GM18517 (cell line): ENCODE data around the gene KCNT2.
"Not testable (repeated sequence)": the region's sequence is repeated elsewhere in the genome, so short reads cannot be mapped to it uniquely, and the experiment has no call there.

Experiments used
- ATAC-seq: cut with Tn5 transposase; IDR thresholded peaks from one replicate; pipeline ENCODE4 v1.9.1; 2021; ENCODE audit warnings: mild to moderate bottlenecking, moderate library complexity; ENCODE audit not compliant: unreplicated experiment

The KCNT2 gene

DNA sequence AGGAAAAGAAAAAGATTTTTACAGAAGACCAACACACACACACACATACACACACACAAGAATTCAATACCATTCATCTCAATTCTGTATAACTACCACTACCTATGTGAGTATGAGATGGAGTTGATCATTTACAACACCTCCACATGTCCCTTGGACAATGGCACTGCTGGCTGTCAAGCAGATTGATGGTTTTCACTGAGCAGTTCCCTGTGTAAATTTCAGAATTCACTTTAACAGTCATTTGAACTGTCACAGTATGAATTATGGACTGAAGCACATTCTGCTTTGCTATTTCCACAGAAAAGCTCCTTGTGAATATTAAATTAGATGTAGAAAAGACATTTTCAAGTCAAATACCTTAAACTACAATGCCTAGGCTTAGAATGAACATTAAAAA is 14.3 kb downstream of the KCNT2 start:
- ATAC-seq: no peak

DNA sequence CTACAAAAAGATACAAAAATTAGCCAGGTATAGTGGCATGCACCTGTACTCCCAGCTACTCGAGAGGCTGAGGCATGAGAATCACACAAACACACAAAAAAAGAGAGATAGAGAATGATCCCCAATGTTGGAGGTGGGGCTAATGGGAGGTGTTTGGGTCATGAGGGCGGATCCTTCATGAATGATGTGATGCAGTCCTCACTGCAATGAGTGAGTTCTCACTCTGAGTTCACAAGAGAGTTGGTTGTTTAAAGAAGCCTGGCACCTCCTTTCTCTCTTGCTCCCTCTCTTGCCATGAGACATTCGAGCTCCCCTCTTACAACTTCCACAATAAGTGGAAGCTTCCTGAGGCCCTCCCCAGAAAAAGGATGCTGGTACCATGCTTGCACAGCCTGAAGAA is 17.3 kb downstream of the KCNT2 start:
- ATAC-seq: no peak

DNA sequence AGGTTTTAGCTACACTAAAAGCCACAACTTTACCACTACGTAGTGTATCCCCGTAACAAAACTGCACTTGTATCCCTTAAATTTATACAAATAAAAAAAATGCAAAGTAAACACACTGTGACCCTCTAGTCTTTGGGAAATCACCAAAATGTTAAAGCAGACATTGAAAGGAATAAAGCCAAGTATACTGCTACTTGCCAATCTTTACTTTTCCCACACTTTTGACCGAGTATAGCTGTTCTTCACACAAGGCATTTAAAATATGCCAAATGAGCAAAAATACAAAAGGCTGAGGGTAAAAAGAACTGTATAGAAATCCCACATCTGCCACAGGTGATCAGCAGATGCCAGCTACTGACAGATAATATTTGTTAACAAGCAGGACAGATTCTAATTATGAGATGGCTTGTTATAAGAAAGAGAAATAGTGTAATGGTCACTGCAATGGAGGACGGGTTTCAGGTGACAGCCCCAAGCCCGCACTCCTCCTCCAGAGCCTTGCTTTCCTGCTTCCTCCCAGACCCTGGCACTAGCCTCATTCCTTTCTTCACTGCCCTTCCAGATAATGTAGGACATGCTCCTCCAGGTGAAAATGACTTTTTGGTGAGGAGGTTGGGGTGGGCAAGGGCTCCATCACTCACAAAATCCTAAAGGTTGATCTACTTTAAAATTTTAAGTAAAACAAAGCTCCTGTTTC is 18.1 kb downstream of the KCNT2 start:
- ATAC-seq: no peak

DNA sequence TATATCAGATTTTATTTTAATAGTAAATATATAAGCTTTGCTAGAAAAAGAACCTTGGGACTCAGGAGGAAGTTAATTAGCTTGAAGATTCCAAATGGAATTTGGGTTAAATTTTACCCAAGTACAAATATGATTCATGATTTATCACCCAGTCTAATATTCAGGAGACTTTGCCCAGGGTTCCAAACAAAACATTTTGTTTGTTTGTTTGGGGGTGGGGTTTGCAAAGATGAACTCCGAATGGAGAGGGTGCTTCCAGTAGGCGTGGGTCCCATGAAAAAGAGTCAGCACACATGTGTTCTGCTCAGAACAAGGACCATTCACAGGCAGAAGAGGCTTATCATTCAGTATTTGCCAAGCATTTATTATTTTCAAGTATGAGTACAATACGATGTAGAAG is 23.5 kb downstream of the KCNT2 start:
- ATAC-seq: no peak

DNA sequence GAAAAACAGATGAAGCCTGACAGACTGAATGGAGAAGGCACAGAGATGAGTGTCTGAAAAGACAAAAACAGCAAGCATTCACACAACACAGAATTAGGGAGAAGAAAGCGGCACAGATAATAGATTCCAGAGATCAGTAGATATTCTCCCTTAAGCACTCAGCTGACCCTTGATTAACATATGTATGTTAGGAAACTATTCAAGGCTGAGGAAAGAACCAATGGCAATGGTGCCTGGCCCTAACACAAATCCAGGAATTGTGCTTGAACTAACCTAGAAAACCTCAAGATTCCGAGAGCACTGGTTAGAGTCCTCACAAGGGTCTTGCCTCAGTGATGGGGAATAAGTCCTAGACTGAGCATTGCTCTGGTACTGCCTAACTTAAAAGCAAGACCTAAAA is 30.9 kb downstream of the KCNT2 start:
- no peak for ATAC-seq

DNA sequence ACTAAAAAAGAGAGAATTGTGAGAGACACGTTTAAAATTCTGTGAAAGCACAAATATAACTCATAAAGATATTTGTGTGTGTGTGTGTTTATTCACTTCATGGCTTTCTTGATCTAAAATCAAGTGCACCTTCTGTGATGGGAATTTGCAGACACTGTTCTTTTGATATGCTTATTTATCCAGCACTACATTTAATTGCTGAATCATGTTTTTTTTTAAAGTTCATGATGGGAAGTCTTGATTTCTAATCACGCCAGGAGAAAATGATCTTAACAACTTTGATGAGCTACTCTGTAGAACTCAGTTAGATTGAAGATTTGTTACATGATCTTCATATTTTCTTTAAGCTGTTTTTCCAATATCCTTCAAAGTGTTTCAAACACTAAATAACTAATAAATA is 35.0 kb downstream of the KCNT2 start:
- no peak for ATAC-seq

DNA sequence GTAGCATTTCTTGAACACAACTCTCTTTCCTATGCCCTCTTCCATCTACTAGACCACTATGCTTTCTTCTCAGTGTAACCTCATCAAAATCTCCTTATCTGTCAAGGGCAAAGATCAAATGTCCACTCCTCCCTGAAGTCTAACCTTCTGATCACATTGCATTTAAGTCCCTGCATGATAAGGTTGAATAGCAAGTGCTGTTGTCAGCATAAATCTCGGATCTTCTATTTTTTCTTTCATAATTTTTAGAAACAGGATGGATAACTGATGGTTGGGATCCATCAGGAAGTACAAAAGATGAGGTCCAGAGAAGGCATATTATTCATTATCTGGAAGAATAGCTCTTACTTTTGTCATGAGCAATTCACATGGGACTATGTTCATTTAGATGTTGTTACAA is 41.0 kb downstream of the KCNT2 start:
- ATAC-seq: no peak

DNA sequence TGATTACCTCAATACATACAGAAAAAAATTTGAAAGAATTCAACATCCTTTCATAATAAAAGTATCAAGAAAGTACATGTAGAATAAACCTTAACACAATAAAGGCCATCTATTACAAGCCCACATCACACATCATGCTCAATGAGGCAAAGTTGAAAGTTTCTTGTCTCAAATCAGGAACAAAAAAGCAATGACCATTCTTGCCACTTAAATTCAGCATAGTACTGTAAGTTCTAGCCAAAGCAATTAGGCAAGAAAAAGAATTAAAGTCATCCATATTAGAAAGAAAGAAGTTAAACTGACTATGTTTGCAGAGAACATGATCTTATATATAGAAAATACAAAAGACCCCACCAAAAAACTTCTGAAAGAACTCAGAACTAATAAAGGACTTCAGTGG is 44.5 kb downstream of the KCNT2 start:
- no peak for ATAC-seq

DNA sequence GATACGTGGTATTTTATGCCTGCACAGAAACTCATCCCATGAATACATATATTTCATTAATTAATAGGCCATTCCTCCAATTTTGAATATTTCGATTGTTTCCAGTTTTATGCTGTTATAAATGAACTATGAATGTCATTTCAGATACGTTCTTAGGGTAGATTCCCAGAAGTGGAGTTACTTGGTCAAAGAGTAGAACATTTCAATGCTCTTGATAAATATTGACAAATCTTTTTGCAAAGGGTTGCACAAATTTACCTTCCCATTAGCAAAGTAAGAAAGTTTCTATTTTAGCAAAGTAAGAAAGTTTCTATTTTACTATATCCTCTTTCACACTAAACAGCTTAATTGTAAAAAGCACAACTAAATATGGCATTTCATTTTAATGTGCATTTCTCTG is 48.9 kb downstream of the KCNT2 start:
- no peak for ATAC-seq

DNA sequence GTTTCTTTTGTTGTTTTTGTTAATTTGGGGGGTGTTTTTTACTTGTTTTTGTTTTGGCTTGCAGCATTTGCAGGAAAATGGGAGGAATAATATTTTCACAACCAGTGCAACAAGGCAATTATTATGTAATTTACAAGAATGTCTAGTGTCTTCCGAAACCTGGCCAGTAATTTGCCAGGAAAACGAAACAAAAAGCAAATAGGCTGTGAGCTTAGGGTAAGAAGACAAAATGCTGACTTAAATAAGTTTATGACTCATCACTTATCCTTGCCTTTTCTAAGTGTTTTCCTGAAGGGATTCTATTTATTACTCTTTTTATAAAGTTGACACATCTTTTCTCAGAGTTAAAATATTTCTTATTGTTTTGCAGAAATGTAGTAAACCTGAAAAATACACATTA is 49.8 kb downstream of the KCNT2 start:
- ATAC-seq: no peak

DNA sequence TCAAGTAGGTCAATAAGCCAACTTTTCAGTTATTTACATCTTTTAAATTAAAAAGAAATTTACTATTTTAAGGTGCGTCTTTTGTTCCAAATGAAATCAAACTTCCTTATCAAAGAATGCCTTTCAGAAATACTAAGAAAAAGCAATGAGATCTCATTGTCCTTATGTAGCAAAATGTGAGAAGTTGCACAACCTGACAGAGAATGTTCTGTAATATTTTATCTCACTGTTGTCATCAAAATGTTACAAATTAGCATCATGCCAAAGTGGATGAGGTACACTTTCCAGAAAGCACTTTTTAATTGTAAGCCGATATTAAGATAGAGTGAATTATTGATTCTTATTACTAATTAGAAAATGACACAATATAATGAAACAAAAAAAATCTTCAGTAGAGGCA is 50.4 kb downstream of the KCNT2 start:
- ATAC-seq: no peak

DNA sequence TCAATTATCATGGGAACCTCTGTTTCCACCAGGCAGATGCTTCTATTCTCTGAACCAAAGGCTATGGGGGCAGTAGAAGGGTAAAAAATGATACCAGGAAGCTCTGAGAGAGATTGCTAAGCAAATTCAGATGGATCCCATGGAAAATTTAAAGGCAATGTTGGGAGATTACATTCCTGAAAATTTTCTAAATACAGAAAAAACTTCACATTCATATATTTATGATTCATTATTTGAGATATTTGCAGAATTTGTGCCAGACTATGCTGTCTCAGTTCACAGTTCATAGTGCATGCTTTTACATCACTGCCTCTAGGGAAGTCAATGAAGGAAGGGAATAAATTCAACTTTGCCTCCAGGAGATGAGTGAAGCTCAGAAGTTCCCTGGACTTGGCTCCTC is 57.5 kb downstream of the KCNT2 start:
- ATAC-seq: no peak

DNA sequence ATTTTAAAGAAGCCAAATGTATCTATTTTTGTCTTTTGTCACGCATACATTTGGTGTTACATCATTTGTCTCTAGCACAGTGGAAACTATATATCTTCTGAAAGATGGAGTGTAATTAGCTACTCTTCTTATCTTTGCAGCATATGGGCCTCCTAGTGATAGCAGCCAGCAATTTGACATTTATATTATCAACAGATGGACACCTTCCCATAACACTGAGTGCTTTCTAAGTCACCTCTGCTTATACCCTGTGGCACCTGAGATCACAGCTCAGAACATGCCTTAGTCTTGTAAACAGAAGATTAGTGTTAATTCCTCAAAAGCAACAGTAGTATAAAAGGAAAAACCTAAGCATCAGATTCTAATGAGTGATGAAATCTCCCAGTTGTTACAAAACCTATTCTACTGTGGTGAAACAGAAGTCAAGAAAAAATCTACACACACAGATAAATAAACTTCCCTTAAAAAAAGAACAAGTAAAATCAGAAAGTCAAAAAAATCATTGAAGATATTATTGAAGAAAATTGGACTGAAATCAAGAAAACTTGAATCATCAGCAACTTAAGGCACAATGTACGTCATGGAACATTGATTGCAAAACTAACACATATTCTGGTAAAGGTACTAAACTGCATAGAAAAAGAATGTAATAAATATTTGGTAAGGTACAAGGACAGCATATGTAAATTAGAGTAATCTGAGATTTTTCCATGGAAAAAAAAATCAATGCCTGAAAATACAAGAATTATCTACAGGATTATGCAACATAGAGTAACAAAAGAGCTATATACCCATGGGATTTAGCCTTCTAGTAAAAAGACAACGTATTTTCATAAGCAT is 61.7 kb downstream of the KCNT2 start:
- ATAC-seq: no peak

DNA sequence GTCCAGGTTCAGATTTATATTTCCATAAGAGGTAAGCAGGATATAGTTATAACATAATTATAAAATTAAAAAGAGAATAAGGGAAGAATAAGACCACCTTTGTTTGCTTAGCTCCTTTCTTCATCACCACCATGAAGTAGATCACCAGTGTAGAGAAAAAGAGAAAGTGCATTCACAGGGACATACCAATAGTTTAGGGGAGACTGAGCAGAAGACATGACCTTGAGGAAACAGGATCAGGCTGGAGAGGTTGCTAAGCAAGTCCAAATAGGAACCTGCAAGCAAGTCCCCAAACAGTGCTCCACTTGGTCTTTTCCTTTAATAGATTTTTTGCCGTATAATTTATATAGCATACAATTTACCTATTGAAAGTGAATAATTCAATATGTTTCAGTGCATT is 63.0 kb downstream of the KCNT2 start:
- ATAC-seq: no peak

DNA sequence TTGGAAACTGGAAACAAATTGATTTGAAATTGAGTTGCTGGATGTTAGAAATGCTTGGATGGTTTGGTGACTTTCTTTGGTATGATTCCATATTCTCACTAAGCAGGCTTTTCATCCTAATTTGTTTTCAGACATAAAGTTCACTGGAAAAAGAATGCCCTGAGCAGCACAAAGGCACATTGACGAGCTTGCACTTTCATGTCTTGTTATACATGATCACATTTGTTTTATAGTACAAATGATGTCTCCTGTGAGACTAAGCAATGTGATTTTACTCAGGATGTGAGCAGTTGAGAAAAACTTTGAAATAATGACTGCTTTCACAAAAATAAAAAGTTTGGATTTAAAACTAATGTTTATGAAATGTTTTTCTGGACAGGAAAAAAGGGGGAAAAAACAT is 63.6 kb downstream of the KCNT2 start:
- no peak for ATAC-seq

DNA sequence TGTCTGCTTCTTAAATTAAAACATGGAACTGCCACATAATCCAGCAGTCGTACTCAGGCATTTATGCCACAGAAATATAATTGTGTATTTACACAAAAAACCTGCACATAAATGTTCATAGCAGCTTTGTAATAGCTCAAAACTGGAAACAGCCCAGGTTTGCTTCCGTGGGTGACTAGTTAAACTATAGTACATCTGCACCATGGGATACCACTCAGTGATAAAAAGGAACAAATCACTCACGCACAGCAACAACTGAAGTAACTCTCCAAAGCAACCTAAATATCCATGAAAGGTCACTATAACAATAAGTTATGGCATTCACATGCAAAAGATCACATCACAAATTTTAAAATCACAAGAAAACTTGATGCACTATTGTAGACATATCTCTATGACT is 64.4 kb downstream of the KCNT2 start:
- ATAC-seq: no peak

DNA sequence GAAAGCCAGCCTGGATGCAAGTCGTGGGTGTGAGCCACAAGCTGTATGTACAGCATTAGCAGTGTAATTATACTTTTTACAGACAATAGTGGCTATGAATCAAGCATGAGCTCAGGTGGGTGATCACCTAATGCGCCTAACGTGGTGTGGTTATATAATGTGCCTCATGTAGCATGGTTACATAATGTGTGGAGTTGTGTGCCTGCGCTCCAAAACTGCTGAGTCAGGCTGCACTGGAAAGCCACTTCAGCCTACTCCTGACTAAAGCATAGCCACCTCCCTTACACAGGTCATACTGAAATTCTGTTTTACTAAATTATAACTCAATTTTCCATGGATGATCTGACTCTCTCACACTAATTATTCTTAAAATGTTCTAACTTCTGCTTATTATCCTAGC is 69.8 kb downstream of the KCNT2 start:
- no peak for ATAC-seq

DNA sequence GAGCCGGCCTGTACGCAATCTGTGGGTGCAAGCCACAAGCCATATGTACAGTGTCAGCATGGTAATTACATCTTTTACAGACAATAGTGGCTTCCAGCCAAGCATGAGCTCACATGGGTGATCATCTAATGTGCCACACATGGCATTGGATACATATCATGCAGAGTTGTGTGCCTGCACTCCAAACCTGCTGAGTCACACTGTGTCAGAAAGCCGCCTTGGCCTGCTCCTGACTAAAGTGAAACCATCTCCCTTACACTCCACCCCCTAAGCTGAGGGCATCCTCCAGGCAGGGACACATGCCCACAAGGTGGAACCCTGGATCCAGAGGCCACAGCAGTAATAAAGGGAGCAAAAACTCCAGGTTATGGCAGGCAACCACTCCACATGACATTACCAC is 72.5 kb downstream of the KCNT2 start:
- no peak for ATAC-seq

DNA sequence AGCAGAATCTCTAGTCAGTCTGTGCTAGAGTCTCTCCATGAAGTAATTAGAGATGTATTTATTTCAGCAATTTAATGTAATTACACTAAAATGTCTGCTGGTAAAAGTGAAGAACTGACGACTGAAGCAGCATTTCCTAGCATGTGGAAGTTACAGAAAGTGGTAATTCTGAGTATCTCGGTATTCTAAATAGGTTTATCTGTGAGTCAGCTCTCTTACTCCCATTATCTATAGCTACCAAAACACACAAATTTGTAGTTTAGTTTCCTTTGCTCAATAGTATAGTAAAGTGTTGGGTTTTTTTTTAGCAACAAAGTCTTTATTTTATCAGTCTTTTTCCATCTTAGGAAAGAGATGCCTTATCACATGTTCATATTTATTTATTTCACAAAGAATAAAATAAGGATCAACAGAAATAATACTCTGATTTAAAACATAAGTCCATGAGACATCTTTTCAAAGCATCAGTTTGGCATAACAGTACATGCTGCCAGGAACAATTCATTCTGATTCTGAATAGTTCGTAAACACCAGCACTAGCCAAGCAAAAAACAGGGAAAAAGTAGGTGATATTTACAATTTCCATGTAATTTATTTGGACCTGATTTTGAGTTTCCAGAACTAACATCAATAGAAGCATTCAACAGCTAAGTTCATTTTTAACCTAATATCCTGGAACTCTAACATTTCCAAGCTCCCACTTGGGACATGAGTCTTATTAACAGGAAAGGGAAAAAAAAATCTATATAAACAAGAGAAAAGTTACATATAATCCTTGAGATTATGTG is 76.3 kb downstream of the KCNT2 start:
- ATAC-seq: no peak

DNA sequence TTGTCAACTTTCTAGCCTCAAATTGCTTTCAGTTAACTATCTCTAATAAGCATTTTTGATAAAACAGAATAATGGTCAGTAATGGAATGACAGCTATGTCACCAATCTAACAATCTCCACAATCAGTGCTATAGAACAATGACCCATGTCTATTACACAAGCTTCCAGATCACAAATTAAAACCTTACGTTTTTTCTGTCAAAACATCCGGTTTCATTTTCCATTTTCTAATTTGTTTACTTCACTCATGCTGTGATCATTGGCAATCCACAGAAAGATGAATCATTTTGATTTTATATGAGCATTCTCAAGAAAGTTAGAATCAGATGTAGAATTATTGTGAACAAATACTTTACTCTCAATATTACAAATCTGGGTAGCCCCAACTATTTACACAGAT is 80.3 kb downstream of the KCNT2 start:
- no peak for ATAC-seq

DNA sequence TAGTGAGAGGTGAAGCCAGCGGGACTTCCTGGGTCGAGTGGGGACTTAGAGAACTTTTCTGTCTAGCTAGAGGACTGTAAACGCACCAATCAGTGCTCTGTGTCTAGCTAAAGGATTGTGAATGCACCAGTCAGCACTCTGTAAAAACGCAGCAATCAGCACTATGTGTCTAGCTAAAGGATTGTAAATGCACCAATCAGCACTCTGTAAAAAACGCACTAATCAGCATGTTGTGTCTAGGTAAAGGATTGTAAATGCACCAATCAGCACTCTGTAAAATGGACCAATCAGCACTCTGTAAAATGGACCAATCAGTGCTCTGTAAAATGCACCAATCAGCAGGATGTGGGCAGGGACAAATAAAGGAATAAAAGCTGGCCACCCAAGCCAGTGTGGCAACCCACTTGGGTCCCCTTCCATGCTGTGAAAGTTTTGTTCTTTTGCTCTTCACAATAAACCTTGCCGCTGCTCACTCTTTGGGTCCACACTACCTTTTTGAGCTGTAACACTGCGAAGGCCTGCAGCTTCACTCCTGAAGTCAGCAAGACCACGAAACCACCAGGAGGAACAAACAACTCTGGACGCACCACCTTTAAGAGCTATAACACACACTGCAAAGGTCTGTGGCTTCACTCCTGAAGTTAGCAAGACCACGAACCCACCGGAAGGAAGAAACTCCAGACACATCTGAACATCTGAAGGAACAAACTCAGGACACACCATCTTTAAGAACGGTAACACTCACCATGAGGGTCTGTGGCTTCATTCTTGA is 85.5 kb downstream of the KCNT2 start:
- not testable (repeated sequence) for ATAC-seq
